Thyroid gland (tissue), 4 donors: ENCODE data around the gene DPP7.

Experiments
- POLR2A ChIP-seq, 2 donors: fragments of 450-650 bp; IDR thresholded peaks; one replicate each; pipeline ENCODE4 v1.6.1; 2017; ENCODE audit warnings: antibody characterized with exemption in 2 of 2, mild to moderate bottlenecking in 2 of 2, moderate library complexity in 1 of 2
- TF ChIP-seq, protein P1 (sequence below), 6 experiments: fragments of 200-600 bp in 3 of 6; fragments of 450-650 bp in 3 of 6; sonication (generic) in 3 of 6; IDR thresholded peaks; one replicate each; pipeline ENCODE4 v1.5.1; 2016 to 2019; ENCODE audit warnings: antibody characterized with exemption in 6 of 6, mild to moderate bottlenecking in 2 of 6, inconsistent platforms in 1 of 6, moderate library complexity in 1 of 6

DNA sequence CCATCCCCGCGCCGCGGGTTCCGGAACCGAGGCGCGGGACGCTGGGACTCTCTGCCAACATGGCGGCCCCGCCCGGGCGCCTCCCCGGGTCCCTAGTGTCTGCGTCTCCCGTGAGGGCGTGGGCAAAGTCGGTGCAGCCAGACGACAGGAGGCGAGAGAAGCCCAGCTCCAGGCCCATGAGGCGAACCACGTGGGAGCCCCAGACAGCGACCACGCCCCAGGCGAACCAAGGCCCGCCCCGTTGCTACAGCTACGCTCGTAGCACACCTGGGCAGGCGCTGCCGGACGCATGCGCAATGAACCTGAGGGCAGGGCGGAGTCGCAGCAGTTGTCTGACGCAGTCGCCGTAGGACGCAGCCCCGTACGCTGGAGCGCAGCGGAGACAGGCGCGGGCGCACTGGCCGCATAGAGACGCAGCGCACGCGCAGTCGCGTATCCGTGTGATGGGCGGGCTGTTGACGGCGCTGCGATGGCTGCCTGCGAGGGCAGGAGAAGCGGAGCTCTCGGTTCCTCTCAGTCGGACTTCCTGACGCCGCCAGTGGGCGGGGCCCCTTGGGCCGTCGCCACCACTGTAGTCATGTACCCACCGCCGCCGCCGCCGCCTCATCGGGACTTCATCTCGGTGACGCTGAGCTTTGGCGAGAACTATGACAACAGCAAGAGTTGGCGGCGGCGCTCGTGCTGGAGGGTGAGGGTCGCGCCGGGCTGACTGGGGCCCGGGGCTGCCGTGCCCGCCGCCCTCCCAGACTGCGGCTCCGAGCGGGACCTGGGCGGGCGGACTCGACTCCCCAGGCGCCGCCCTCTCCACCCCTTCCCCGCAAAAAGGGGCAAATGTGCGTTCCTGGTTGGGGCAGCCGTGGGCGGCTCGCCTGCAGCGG is 27.8 kb downstream of the DPP7 start, which contains the start of gene MAN1B1:
- TF ChIP-seq, protein P1, sequence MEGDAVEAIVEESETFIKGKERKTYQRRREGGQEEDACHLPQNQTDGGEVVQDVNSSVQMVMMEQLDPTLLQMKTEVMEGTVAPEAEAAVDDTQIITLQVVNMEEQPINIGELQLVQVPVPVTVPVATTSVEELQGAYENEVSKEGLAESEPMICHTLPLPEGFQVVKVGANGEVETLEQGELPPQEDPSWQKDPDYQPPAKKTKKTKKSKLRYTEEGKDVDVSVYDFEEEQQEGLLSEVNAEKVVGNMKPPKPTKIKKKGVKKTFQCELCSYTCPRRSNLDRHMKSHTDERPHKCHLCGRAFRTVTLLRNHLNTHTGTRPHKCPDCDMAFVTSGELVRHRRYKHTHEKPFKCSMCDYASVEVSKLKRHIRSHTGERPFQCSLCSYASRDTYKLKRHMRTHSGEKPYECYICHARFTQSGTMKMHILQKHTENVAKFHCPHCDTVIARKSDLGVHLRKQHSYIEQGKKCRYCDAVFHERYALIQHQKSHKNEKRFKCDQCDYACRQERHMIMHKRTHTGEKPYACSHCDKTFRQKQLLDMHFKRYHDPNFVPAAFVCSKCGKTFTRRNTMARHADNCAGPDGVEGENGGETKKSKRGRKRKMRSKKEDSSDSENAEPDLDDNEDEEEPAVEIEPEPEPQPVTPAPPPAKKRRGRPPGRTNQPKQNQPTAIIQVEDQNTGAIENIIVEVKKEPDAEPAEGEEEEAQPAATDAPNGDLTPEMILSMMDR (IDR thresholded peaks at IDR 0.05) = no peak
- TF ChIP-seq POLR2A (IDR thresholded peaks at IDR 0.05) = peak; percentile 60 to 87
